GM13976 (cell line): ENCODE measurements around the gene AUH.
A peak's percentile ranks its signal among the peaks of the same experiment; 100 is the strongest.

Source experiments
- DNase-seq: peaks from one replicate; pipeline ENCODE4 v3.0.0; 2012; ENCODE audit warnings: low spot score
- in situ Hi-C: fragments of 300-500 bp; cut with MboI; formaldehyde crosslinking; loops from one replicate; pipeline ENCODE4 v1.12.0; 2022; ENCODE audit warnings: low sequenced_read_pairs, mixed read lengths, inconsistent platforms; ENCODE audit not compliant: unreplicated experiment
- TF ChIP-seq, protein P1 (sequence below): IDR thresholded peaks from 2 replicates; pipeline ENCODE4 v1.5.1; 2012; ENCODE audit warnings: borderline replicate concordance, mild to moderate bottlenecking; ENCODE audit not compliant: insufficient read depth; ENCODE audit errors: extremely low read depth, missing control alignments, control extremely low read depth

AUH gene

GRCh38 chr9:91210318-91210717 lies 151.4 kb downstream of the AUH start:
- DNase-seq: no peak
- in situ Hi-C loops: no loop called here
- TF ChIP-seq, protein P1, sequence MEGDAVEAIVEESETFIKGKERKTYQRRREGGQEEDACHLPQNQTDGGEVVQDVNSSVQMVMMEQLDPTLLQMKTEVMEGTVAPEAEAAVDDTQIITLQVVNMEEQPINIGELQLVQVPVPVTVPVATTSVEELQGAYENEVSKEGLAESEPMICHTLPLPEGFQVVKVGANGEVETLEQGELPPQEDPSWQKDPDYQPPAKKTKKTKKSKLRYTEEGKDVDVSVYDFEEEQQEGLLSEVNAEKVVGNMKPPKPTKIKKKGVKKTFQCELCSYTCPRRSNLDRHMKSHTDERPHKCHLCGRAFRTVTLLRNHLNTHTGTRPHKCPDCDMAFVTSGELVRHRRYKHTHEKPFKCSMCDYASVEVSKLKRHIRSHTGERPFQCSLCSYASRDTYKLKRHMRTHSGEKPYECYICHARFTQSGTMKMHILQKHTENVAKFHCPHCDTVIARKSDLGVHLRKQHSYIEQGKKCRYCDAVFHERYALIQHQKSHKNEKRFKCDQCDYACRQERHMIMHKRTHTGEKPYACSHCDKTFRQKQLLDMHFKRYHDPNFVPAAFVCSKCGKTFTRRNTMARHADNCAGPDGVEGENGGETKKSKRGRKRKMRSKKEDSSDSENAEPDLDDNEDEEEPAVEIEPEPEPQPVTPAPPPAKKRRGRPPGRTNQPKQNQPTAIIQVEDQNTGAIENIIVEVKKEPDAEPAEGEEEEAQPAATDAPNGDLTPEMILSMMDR: no peak

DNA sequence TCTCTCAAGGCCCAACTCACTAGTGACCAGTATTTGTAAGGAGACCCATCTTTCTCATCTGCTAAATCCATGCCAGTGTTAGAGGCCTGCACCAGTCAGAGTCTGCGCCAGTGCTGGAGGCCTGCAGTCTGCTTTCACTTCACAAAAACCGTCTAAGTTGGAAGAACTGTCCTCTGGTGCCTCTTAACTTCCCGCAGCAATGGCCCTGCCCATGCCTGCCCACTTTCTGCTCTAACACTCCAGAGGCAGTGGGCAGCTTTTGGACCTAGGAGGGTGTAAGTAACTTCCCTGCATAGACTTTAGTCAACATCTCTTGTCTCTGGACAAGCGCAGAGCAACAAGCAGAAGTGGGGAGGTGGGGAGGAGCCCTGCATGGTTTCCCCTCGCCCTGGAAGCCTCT lies 152.9 kb downstream of the AUH start:
- TF ChIP-seq, protein P1: no peak
- DNase-seq: no peak
- in situ Hi-C loops: no loop called here

- in situ Hi-C loops: no loop called here
- TF ChIP-seq, protein P1: no peak
- DNase-seq: no peak
These were observed 153.3 kb downstream of the AUH start for GRCh38 chr9:91208419-91208745.

DNA sequence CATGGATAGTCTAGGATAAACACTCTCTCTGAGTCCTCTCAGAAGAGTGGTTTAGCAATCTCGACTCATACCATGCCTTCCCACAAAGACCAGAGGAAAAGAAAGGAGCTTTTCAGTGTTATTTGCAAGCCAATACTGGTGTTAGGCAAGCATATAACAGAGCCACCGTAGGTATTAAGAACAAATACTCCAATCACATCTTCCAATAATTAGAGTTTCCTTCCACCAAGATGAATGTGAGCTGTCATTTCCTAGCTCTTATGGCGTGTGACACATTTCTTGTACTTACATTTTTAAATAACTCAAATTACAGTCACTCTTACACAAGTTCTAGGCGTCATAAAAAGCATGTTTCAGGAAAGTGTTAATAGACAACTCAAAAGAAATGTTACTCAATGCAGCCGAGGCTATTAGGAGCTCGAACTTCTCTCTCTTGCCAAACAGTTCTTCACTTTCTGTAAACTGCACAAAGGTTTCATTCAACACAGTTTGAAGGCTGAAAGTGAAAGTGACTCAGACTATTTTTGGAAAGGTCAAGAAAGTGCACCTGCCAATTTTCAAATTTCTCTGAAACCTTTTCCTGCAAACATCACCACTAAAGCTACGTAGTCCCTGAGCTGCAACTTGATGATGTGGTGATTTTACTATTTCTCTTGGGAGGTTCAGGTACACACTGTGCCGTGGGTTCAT lies 153.8 kb downstream of the AUH start:
- peak; percentile 71 for DNase-seq
- TF ChIP-seq, protein P1: no peak
- in situ Hi-C loops: no loop called here

- in situ Hi-C loops: no loop called here
- TF ChIP-seq, protein P1: no peak
- DNase-seq: no peak
These were observed 154.4 kb downstream of the AUH start for GRCh38 chr9:91207397-91207728.

DNA sequence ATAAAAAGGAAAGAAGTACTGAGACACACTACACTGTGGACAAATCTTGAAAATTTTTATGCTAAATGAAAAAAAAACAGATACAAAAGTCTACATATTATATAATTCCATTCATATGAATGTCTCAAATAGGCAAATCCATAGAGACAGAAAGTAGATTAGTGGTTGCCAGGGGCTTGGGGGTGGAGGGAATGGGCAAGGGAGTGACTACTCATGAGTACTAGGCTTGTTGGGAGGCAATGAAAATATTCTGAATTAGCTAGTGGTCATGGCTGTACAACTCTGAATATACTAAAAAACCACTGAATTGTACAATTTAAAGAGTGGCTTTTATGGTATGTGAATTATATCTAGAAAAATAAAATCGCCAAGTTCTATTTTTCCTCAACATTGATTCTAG lies 154.9 kb downstream of the AUH start:
- no peak for DNase-seq
- in situ Hi-C loops: no loop called here
- TF ChIP-seq, protein P1: no peak
